AG08396 (cell line): Measurements from ENCODE around the gene CLIP4.

Experiments used
- DNase-seq: peaks from one replicate; pipeline ENCODE4 v3.0.0; 2012; ENCODE audit warnings: low spot score, mixed read lengths

CLIP4 gene

GRCh38 chr2:29134933-29135332, 19.7 kb downstream of the CLIP4 start:
- no peak for DNase-seq

GRCh38 chr2:29139152-29139551, 23.9 kb downstream of the CLIP4 start:
- no peak for DNase-seq

GRCh38 chr2:29139731-29140130, 24.5 kb downstream of the CLIP4 start:
- no peak for DNase-seq

- no peak for DNase-seq
Observed at GRCh38 chr2:29143657-29144056, 28.4 kb downstream of the CLIP4 start.

GRCh38 chr2:29146197-29146596, 31.0 kb downstream of the CLIP4 start:
- no peak for DNase-seq

GRCh38 chr2:29147963-29148362, 32.7 kb downstream of the CLIP4 start:
- no peak for DNase-seq

GRCh38 chr2:29154610-29155009, 39.4 kb downstream of the CLIP4 start:
- DNase-seq = no peak

- no peak for DNase-seq
Observed at GRCh38 chr2:29155578-29155977, 40.4 kb downstream of the CLIP4 start.

- DNase-seq = no peak
Observed at GRCh38 chr2:29157131-29157530, 41.9 kb downstream of the CLIP4 start.

GRCh38 chr2:29159125-29159524, 43.9 kb downstream of the CLIP4 start:
- DNase-seq = no peak

- DNase-seq = no peak
Observed at GRCh38 chr2:29160184-29160583, 45.0 kb downstream of the CLIP4 start.

GRCh38 chr2:29162204-29162928, 47.2 kb downstream of the CLIP4 start:
- DNase-seq = no peak

GRCh38 chr2:29164091-29164846, 49.1 kb downstream of the CLIP4 start:
- DNase-seq = no peak

- DNase-seq = peak; percentile 25
Observed at GRCh38 chr2:29165362-29166241, 50.4 kb downstream of the CLIP4 start.

- DNase-seq = no peak
Observed at GRCh38 chr2:29166242-29167039, 51.2 kb downstream of the CLIP4 start.

- no peak for DNase-seq
Observed at GRCh38 chr2:29174937-29175336, 59.7 kb downstream of the CLIP4 start.

- DNase-seq = no peak
Observed at GRCh38 chr2:29175338-29175737, 60.1 kb downstream of the CLIP4 start.

- DNase-seq = no peak
Observed at GRCh38 chr2:29182334-29182733, 67.1 kb downstream of the CLIP4 start.

- no peak for DNase-seq
Observed at GRCh38 chr2:29182920-29183319, 67.7 kb downstream of the CLIP4 start.

GRCh38 chr2:29184531-29184930, 69.3 kb downstream of the CLIP4 start:
- no peak for DNase-seq

GRCh38 chr2:29186817-29187216, 71.6 kb downstream of the CLIP4 start:
- no peak for DNase-seq

GRCh38 chr2:29187926-29188325, 72.7 kb downstream of the CLIP4 start:
- DNase-seq = no peak
